Measurements from ENCODE around the gene GALNT15.
A peak's percentile ranks its signal among the peaks of the same experiment; 100 is the strongest.

GALNT15 gene

DNA sequence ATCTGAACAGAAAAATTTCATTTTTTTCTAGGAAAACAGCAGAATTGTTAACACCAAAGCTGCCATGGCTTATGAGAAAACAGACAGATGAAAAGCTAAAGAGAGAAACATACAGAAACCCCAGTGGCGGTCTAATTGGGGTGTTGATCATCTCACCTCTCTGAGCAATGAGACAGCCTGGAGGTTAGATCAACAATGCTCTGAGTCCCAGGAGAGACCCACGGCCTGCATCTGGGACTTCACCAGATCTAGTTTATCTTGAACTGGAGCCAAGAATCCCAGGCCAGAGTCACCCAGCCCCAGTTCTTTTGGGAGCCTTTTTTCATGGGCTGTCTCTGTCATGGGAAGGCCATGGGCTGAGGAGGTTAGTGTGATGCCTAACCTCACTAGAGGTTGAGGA, 3.5 kb upstream of the GALNT15 start:
- no peak for DNase-seq

DNA sequence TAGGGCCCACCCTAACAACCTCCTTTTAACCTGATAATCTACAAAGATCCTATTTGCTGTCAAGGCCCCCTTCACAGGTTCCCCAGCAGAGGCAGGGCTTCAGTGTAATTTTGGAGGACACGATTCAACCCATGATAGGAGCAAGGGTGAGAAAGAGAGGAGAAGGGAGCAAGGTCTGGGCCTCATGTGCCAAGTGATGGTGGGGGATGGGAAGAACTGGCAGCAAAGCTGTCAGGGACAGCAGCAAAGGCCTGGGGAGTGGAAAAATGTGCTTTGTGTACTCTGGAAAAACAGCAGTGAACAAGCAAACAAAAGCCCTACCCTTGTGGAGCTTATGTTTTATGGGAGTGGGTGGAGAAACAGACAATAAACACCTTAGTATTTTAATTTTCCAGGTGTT, 2.7 kb upstream of the GALNT15 start:
- no peak for DNase-seq

DNA sequence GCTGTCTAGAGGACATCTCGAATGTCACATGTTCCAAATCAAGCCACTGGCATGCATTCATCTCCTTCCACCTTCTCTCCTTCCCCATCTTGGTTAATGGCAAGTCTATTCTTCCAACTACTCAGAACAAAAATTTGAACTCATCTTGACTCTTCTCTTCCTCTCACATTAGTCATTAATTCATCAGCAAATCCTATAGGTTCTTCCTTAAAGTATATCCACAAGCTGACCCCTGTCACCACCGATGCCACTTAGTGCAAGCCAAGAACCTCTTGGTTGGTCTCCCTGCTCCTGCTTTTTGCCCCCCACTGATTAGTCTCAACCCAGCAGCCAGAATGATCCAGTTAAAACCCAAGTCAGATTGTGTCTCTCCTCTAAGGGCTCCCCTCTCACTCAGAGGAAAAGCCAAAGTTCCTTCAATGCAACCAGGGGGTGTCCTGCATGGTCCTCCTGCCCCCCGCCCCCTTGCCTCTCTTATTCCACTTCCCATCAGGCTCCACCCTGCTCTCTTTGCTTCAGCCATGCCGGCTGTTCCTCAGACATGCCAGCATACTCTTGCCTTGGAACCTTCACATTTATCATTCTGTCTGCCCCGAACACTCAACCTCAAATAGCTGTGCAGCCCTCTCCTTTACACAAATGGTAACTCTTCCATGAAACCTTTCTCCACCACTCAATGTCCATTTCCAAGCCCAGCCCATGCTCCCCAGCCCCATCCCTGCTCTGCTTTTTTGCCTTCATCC, 1.0 kb upstream of the GALNT15 start:
- DNase-seq: no peak

DNA sequence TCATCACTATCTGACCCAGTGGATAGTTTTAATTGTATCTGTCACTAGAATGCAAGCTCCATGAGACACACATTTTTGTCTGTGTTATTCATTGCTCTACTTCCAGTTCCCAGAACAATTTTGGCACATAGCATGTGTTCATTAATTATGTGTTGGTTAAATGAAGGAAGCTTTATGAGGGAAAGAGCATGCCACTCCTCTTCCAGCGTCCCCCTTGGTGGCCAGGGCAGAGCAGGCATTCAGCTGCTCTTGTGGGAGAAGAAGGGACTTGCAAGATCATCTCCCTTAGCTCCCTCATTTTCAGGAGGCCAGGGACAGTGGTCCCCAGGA, 489 bp upstream of the GALNT15 start:
- no peak for DNase-seq

DNA sequence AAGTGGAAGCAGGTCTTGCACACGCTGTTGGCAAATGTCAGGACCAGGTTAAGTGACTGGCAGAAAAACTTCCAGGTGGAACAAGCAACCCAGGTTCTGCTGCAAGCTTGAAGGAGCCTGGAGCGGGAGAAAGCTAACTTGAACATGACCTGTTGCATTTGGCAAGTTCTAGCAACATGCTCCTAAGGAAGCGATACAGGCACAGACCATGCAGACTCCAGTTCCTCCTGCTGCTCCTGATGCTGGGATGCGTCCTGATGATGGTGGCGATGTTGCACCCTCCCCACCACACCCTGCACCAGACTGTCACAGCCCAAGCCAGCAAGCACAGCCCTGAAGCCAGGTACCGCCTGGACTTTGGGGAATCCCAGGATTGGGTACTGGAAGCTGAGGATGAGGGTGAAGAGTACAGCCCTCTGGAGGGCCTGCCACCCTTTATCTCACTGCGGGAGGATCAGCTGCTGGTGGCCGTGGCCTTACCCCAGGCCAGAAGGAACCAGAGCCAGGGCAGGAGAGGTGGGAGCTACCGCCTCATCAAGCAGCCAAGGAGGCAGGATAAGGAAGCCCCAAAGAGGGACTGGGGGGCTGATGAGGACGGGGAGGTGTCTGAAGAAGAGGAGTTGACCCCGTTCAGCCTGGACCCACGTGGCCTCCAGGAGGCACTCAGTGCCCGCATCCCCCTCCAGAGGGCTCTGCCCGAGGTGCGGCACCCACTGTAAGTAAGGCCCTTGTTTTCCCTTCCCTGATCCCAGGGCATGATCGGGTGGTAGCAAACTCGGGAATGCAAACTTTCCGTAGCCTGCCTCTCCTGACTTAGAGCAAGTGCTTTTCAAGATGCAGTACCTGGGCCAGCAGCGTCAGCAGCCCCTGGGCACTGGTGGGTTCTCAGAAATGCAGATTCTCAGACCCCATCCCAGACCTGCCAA, 759 bp downstream of the GALNT15 start:
- no peak for DNase-seq

DNA sequence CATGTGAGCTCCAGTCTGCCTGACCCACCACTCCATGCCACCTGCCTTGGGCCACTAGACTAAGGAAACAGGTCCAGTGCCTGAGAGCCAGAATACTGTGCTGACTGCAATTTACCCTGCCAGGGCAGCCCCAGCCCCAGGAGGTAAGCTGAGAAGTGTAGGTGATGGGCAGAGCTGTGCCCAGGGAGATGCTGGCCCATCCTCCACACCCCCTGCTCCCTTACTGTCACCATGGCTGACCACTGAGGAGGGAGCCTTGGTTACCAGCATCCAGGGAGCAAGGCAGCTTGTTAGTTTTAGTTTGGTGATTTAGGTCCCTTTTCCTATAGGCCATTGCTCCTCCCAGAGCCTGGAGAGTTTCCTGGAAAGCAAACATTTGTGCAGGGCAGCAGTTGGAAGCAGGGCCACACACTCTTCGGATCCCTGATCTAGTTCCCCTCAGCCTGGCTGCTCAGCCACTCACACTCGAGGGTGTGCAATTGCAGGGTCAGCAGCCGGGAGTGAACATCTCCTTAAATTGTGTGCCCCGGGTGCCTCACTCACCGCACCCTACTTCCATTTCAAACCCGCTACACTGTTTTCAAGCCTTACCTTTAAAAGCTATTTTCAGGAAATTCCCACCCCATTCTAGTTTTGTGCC, 2.0 kb downstream of the GALNT15 start:
- no peak for DNase-seq

DNA sequence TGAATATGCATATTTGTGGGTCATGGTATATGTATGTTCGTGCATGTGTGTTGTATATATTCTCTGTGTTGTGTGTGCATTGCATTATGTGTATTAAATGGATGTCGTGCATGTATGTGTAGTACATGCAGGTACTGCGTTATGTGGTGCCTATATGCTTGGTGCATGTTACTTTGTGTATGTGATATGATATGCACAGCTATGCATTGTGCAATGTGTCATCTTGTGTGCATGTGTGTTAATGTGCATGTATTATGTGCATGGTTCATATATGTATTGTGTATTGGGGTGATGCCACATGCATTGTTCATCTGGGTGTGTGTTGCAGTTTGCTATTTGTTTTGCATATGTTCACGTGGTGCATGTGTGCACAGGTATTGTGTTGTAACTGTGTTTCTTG, 2.9 kb downstream of the GALNT15 start:
- DNase-seq: no peak

DNA sequence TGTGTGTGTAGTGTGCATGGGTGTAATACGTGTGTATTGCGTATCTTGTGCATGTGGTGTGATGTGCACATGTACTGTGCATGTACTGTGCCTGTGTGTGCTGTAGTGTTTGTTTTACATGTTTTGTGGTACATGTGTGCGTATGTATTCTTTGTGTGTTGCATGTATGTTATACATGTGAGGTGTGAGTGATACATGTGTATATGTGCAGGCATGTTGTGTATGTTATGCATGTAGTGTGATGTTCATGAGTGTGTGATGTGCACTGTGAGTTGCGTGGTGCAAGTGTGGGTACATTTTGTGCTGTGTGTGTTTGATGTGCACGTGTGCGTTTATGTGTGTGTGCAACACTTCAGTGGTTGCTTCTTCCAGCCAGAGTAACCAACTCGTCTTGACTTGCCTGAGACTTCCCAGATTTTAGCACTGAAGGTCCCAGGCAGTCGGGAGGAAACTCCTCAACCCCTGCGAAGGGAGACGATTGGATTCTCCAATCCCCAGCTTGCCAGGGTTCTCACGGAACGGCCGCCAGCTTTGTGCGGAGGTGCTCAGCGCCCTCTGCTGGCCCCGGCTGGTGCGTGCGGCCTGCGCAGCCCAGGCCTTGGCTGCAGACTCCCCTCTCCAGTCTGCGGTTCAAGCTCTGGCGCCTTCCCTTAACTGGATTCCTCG, 3.6 kb downstream of the GALNT15 start:
- DNase-seq: peak; percentile 79

DNA sequence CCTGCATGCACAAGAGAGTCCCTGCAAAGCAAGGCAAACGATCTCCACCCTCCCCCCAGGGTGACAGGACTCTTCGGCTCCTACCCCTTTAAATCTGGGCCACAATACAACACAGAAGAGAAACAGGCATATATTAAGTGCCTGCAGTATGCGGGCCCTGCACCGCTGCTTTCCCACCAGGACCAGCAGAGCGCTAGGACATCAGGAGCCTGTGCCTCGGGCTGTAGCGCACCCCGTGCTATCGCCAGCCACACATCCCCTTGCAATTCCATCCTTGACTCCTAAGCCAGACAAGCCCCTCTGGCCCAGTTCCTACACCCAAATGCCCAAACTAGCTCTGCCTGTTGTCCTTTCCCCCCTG, 4.1 kb downstream of the GALNT15 start:
- no peak for DNase-seq

DNA sequence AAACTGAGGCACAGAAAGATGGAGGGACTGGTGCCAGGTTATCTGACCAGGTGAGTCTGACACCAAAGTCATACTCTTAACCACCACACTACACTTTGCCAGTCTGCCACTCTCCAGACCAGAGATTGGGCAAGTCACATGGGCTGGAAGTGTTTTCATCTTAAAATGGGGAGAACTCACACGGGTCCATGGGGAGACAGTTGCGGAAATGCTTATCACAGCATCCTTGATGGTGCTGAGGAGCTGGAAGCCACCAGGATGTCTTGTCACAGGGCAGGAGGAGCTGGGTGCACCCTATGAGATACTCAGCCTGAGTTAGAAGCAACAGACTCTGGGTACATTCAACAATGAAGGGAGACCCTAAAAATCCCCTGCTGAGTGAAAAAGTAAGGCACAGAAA, 4.8 kb downstream of the GALNT15 start:
- no peak for DNase-seq

DNA sequence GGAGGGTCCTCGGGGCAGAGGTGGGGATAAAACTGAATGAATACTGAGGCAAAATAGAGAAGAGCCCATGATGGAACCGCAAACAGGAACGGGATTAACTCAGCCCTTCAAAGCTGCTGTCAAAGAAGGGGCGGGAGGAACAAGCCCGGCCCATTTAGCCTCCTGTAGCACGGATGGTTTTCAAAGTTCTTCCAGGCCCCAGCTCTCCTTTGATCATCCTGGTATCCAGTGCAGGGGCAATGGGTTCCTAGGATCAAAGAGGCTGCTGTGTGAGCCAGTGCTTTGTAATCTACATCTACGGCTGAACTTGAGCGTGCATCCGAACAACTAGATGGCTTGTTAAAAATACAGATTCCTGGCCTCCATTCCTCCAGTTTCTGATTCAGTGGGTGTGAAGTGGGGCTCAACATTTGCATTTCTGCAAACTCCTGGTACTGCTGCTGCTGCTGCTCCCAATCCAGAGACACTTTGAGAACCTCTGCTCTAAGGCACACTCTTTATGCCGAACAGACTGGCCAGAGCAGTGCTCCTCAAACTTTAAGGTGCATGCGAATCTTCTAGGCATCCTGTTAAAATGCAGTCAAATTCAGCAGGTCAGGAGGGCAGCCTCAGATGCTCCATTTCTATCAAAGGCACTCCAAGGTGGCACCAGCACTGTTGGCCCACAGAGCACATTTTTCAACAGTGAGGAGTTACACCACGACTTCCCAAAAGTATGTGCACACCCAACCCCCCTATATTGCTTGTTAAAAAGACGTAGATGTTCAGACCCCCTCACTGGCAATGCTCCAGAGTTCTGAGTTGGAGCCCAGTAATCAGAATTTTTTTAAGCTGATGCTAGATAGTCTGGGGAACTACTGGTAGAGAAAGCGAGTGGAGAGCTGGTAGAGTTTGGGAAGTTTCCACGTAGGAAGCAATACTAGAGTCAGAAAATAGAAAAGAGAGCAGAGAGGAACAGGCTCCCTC, 5.6 kb downstream of the GALNT15 start:
- DNase-seq: no peak

DNA sequence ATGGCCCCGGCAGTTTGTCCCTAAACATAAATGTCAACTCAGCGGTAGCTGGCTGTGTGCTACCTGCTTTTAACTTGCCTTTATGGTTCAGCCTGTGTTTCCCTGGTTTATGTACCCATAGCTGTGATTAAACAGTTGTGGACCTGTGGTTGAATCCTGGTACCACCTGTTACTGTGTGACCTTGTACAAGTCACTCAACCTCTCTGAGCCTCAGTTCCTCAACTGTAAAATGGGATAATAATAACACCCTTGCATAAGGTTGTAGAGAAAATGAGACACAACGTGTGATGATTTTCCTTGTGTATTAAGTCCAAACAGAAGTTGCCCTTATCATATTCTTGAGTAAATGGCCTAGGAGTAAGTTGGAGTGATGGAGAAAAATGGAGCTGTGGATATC, 6.3 kb downstream of the GALNT15 start:
- DNase-seq: no peak

DNA sequence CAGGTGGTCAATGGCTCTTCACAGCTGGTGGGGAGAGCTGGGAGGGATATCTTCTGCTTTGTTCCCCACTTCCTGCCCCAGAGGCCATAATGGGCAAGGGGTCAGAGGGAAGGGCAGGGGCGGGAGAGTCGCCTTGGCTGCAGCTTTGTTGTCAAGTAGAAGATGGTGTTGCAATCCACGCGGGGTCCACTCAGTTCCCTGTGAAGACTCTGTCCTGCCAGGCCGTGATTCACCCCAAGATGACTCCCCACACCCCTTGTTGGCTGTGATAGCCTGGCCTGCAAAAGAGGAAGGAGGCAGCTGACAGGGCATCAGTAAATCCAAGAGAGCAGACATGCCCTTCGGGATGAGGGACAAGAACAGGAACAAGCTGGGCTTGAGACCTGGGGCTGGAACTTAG, 6.9 kb downstream of the GALNT15 start:
- DNase-seq: no peak

DNA sequence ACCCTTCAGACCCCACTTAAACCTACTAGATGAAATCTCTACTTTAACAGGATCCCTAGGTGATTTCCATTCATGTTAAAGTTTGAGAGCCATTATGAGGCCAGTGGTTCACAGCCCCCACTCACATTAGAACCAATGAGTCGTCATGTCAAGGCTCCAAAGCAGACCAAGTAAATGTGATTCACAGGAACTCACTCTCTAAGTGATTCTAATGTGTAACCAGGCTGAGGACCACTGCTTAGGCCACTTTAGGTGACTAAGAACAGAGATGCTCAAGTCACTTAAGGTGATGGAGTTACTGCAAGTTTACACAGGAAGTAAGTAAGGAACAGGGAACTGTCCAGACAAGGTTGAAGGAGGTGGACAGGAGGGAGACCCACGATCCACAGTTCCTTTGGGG, 7.7 kb downstream of the GALNT15 start:
- no peak for DNase-seq

DNA sequence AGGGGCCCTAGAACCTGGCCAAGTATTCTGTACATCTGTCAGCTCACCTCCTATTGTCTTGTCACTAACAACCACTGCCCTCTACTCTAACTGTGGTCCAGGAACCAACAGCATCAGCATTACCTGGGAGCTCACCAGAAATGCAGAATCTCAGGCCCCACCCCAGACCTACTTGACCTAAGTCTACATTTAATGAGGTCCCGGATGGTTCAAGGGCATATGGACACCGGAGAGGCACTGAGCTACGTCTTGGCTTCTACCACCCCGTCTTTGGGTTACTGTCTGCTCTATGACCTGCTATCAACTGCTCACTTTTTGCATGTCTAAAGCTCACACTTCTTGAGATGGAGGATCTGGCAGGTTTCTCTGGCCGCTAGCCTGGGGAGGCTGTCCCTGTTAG, 8.1 kb downstream of the GALNT15 start:
- DNase-seq: no peak

DNA sequence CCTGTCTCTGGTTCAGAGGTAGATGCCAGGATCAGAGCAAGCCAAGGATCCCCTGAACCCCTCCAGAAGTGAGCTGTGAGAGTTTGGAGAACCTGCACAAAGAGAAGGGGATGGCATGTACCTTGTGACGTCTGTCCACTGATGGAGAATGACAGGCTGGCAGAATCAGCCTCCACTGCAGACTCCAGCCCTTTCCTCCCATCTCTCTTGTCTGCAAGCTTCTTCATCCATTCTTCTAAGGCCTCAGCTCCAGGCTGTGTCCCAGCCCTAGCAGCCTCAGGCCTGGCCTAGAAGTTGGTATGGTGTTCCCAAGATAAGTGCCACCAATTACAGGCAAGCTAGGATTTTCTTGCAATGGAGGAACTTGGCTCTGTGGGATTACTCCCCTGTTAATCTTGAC, 8.6 kb downstream of the GALNT15 start:
- no peak for DNase-seq

DNA sequence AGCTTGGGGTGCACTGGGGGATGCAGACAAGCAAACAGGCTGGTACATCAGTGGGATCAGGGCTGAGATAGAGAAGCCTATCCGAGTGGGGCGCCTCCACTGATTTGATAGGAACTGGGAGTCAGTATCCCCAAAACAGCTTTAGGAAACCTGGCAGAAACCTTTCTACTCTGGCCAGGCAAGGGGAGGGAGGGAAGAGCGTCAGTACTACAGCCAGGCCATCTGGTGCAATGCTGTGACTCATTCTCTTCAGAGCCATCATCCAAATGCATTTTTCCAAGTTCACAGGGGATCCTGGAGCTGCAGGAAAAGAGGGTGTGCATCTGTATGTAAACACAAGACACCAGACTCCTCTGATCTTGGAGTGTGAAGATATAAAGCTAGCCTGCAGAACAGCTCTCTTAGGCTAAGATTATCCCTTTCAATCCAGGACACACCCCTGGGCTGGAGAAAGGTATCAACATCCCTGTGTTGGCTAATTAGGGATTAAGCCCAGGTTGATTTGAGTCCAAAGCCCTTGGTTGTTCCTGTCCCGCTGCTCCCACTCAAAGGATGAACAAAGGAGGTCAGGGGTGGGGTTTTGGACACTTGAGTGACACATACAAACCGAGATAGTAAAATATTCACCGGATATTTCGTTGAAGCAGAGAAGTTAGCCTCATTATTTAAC, 9.3 kb downstream of the GALNT15 start:
- no peak for DNase-seq

DNA sequence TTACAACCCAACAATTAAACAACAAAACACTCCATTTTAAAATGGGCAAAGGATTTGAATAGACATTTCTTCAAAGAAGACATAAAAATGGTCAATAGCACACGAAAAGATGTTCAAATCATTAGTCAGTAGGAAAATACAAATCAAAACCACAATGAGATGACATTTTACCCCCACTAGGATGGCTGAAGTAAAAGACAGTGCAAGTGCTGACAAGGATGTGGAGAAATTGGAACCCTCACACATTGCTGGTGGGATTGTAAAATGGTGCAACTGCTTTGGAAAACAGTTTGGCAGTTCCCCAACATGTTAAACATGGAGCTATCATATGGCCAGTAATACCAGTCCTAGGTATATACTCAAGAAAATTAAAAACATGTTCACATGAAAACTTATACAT, 11.6 kb downstream of the GALNT15 start:
- DNase-seq: no peak

DNA sequence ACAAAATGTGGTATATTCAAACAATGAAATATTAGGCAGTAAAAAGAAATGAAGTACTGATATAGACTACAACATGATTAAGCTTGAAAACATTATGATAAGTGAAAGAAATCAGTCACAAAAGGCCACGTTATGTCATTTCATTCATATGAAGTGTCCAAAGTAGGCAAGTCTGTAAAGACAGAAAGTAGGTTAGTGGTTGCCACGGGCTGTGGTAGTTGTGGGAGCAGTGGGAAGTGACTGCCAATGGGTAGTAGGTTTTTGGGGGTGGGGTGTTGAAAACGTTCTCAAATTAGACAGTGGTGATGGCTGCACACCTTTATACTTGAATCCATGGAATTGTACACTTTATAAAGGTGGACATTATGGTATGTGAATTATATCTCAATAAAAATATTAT, 12.1 kb downstream of the GALNT15 start:
- DNase-seq: no peak

DNA sequence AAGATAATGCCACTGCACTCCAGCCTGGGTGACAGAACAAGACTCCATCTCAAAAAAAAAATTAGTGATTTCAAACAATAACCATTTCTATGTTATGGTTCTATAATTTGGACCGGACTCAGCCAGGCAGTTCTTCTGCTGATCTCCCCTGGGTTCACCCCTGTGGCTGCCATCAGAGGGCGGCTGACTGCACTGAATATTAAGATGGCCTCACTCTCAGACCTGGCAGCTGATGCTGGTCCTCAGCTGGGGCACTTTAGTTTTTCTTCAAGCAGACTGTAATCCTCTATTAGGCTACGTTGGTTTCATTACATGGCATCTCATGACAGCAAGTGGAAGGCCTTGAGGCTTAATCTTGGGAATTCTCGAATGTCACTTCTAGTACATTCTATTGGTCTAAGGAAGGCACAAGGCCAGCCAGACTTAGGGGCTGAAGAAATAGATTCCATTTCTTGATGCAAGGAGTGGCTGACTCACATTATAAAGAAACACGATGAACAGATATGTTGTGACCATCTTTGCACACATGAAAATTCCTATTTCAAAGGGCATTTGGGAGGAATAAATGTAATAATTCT, 12.8 kb downstream of the GALNT15 start:
- no peak for DNase-seq

DNA sequence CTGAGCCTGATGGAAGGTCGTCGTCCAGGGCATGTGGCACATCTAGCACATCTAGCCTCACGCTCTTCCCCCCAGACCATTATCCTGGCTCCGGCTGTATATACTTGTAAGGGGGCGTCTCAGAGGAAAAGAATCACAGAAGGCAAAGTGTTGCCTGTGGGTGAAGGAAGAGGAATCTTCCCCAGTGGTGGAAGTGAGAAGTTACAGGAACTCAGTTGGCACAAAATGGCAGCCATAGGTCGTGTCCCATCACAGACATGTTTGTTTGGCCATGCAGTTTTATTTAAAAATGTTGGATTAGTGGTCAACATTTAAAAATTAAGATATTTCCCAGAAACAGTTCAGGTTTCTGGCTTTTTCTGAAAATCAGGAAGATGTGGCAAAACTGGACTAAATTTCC, 13.6 kb downstream of the GALNT15 start:
- no peak for DNase-seq
